GM06990 (cell line): Measurements from ENCODE around the gene SLC6A18.

Source experiments
- DNase-seq: peaks from one replicate; pipeline ENCODE4 v3.0.0-alpha.2; 2011; ENCODE audit not compliant: insufficient read length; ENCODE audit errors: extremely low read depth
- H3K27me3 ChIP-seq: replicated peaks from 2 replicates; pipeline ENCODE4 v1.6.0; 2011; ENCODE audit warnings: low read length; ENCODE audit not compliant: control insufficient read depth, insufficient read depth
- H3K36me3 ChIP-seq: 2 replicates; pipeline ENCODE4 v1.5.1; 2011; ENCODE audit warnings: low read length; ENCODE audit not compliant: control insufficient read depth, insufficient read depth
- H3K4me3 ChIP-seq: replicated peaks from 2 replicates; pipeline ENCODE4 v1.5.1; 2011; ENCODE audit warnings: low read depth, mild to moderate bottlenecking, control low read depth, low read length
- TF ChIP-seq, protein P1 (sequence below): IDR thresholded peaks from 2 replicates; pipeline ENCODE4 v1.5.1; 2011; ENCODE audit warnings: low read length, control low read depth, mild to moderate bottlenecking, inconsistent platforms; ENCODE audit not compliant: insufficient read depth, poor library complexity, severe bottlenecking

SLC6A18 gene

DNA sequence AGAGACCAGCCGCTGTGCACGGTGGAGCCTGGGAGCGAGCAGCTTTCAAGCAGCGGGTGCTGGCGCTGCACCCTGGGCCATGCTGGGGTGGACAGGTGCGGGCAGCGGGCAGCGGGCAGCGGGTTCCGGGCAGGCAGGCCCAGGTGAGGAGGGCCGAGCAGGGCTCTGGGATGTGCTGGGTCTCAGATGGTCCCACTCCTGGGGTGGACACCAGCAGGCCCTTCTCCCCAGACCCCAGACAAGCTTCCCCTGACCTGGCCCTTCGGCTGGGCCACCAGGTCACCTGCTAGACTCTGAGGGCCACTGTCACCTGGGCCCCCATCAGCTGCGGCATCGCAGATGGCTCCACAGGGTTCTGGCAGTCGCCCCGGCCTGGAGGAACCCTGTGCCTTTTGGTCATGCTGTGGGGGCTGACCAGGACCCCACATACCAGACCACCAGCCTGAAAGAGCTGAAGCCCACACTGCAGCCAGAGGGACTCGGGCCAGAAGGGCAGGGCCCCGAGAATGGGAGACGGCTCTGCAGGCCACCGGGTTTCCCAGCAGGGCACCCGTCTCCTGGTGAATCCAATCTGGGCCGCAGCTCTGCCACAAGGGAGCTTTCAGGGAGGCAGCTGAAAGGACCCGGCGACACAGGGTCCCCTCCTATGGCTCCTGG lies 21.7 kb upstream of the SLC6A18 start:
- TF ChIP-seq, protein P1, sequence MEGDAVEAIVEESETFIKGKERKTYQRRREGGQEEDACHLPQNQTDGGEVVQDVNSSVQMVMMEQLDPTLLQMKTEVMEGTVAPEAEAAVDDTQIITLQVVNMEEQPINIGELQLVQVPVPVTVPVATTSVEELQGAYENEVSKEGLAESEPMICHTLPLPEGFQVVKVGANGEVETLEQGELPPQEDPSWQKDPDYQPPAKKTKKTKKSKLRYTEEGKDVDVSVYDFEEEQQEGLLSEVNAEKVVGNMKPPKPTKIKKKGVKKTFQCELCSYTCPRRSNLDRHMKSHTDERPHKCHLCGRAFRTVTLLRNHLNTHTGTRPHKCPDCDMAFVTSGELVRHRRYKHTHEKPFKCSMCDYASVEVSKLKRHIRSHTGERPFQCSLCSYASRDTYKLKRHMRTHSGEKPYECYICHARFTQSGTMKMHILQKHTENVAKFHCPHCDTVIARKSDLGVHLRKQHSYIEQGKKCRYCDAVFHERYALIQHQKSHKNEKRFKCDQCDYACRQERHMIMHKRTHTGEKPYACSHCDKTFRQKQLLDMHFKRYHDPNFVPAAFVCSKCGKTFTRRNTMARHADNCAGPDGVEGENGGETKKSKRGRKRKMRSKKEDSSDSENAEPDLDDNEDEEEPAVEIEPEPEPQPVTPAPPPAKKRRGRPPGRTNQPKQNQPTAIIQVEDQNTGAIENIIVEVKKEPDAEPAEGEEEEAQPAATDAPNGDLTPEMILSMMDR = no peak
- Histone ChIP-seq H3K4me3 (no peak overlapping the region), H3K27me3 (no peaks in the 10 kb centered on the region; the same call in 1 of the 2 replicates), H3K36me3 (no peaks in the 10 kb centered on the region)
- no peak for DNase-seq

DNA sequence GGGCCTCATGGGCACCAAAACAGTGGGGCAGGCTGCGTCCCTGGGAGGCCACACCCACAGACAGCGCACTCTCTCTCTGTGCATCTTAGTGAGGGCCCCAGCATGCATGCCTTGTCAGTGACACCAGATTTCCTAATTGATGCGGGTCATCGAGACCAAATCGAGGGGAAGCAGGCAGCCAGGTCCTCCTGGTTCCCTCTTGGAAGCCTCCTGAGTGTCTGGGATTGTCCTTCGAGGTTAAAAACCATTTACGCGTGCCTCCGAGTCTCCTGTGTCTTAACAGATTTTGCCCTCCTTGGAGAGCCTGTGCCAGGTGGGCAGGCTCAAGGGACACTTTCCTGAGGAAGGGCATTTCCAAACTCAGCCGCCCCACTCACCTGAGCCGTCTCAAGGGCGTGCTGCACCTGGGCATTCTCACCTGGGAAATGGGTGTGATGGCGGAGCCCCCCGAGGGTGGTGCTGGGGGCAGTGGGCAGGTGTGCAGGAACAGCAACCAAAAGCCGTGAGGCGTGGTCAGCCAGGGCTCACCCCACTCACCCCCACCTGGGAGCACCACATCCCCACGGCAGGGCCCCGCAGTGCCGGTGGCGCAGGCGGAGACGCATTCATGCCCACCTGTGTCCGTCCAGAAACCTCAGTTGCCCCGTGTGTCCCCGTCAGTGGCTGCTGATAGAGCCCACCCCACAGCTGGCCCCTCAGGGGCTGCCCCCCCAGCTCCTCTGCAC lies 21.1 kb upstream of the SLC6A18 start:
- TF ChIP-seq, protein P1 = no peak
- H3K4me3 ChIP-seq = no peak overlapping the region
- no peaks in the 10 kb centered on the region; the same call in 1 of the 2 replicates for H3K27me3 ChIP-seq
- DNase-seq = no peak
- H3K36me3 ChIP-seq = no peaks in the 10 kb centered on the region

DNA sequence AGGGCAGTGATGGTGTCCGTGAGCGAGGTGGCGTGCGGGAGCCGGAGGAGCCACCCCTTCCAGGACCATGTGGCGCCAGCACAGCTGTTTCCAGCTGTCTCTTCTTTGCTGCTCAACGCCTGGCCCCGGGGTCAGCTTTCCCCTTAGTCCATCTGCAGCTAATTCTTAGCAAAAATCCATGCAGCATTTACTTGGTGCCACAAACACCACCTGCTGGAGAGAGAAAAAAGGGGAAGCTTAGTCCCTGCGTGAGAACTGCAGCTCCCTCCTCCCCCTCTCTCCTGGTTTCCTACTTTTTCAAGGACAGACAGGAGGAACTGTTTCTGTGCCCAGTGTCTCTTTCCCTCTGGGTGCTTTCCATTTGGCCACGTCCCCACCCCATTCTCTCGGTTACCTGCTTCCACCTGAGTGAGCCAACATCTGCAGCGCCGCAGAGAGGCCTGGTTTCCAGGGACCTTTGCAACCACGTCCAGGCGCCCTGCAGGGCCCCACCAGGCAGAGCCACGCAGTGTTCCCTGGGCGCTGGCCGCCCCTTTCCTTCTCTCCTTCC lies 20.4 kb upstream of the SLC6A18 start:
- Histone ChIP-seq H3K36me3 (no peaks in the 10 kb centered on the region), H3K4me3 (no peak overlapping the region), H3K27me3 (no peaks in the 10 kb centered on the region; the same call in 1 of the 2 replicates)
- TF ChIP-seq, protein P1 = no peak
- no peak for DNase-seq

DNA sequence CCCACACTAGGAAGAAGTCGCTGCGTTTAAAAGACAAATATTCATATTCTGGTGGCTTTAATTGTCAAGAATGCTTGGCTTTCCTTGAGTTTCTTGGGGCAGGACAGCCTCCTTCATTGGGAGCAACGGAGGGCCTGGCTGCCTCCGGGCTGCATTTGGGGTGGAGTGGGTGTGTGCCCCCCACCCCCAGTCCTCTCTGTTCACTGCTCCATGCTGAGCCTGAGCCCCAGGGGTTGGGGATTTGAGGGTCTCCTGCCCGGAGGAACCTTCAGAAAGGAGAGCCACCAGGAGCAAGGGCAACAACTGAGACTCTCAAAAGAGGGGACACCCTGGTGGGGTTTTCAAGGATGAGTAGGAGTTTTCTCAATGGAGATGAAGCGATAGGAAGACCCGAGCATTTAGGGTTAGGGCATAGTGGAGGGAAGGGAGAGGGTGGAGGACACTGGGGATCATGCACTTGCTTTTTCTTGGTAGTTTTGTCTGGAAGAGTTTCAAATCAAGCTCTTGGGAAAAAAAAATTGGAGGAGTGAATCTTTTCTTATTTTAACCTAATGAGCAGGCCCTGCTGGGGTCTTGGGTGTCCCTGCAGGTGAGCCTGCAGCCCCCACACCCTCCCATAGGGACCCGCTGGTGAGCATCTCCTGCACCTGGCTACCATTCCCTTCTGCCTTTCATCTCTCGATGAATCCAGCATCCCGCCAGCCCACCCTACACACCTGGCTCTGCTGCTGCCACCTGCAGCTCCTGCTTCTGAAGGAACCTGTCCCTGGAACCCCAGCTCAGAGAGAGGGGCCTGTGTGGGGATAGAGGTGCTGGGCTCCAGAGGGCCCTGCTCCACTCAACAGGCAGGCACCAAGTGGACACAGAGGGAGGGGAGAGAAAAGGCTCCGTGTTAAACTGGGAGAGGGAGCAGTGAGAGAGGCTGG lies 19.7 kb upstream of the SLC6A18 start:
- TF ChIP-seq, protein P1 = no peak
- Histone ChIP-seq H3K4me3 (no peak overlapping the region), H3K27me3 (no peaks in the 10 kb centered on the region; the same call in 1 of the 2 replicates), H3K36me3 (no peaks in the 10 kb centered on the region)
- no peak for DNase-seq

DNA sequence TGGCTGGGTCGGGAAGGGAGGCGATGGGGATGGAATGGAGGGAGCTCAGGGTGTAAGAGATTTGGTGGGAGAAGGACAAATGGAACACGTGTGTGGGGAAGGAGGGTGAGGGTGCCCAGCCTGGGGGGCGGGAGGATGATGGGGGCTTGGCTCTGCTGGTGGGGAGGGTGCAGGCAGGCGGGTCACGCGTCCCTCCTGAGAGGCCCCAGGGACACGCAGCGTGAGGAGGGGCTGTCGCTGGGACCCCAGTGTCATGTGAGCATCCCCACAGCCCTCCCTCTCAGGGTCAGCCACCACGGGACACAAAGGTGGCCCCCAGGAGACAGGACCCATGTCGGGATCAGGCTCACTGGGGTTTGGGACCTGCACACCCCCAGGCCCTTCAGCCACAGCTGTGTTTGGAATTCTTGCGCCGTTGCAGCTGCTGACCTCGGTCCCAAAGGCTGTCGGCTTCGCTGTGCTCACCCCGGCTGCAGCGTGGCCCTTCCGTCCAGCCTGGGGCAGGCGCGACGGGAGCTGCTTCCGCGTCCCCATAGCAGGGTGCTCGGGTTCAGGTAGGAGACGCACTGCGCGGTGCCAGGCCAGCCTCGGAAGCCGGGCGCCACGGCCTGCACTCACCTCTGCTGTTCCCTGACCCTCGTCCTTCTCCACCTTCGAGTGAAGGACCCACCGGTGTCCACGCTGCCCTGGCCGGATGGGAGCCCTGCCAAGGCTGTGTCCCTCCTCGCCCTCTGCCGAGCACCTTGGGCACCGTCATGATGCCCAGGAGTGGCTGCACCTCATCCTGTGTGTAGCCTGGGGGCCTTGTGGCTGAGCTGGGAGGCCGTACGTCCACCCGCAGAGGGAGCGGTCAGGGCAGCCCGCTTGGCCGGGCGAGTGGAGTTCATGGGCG lies 18.4 kb upstream of the SLC6A18 start:
- TF ChIP-seq, protein P1 = no peak
- DNase-seq = no peak
- Histone ChIP-seq H3K4me3 (no peak overlapping the region), H3K36me3 (no peaks in the 10 kb centered on the region), H3K27me3 (no peaks in the 10 kb centered on the region; the same call in 1 of the 2 replicates)
